ENCODE measurements around the gene ESRP2. TPM values are rescaled to one million over a fixed set of nuclear protein-coding genes. Genes with fewer than 3 reads are reported as not detected.

ESRP2 gene
- total RNA-seq, 1 experiment from 2014 or later = 48.8 TPM

- intact Hi-C loops (cut with micrococcal nuclease) = no loop called here
- POLR2A ChIA-PET = interaction anchor here (0.6 to 1.4 kb wide), 2 partner anchors 18 to 43 kb away, joined by 3 to 4 read pairs; no protein-coding TSS in a partner anchor
- Mint-ChIP-seq H3K27me3 (ENCODE audit: insufficient read depth, unreplicated experiment) (no peaks in the 10 kb centered on the region), H3K4me3 (ENCODE audit: unreplicated experiment) (no peak overlapping the region), H3K4me1 (ENCODE audit: insufficient read depth, unreplicated experiment) (peaks cover 9% of the 10 kb centered on the region), H3K36me3 (ENCODE audit: insufficient read depth, unreplicated experiment) (peaks cover 81% of the 10 kb centered on the region), H3K27ac (ENCODE audit: low read depth, unreplicated experiment) (no peak overlapping the region), H3K9me3 (ENCODE audit: unreplicated experiment) (no peaks in the 10 kb centered on the region)
- CTCF ChIA-PET = interaction anchor here (0.6 to 1.5 kb wide), 7 partner anchors 16 to 134 kb away, joined by 3 to 6 read pairs (median 4); partner anchors contain the start of gene SLC7A6
- no peak for TF ChIP-seq CTCF (IDR thresholded peaks at IDR 0.05; ENCODE audit: unreplicated experiment)
- BruUV-seq (replicated peaks) = no TSS peak
- no peak for DNase-seq (ENCODE audit: unreplicated experiment)
Observed at GRCh38 chr16:68279726-68280558, 44.0 kb upstream of the ESRP2 start.

GRCh38 chr16:68276223-68276622 is 40.3 kb upstream of the ESRP2 start:
- Mint-ChIP-seq H3K27ac (ENCODE audit: low read depth, unreplicated experiment) (peak overlapping the region; percentile 77), H3K36me3 (ENCODE audit: insufficient read depth, unreplicated experiment) (peaks cover 74% of the 10 kb centered on the region), H3K4me3 (ENCODE audit: unreplicated experiment) (no peak overlapping the region), H3K9me3 (ENCODE audit: unreplicated experiment) (no peaks in the 10 kb centered on the region), H3K27me3 (ENCODE audit: insufficient read depth, unreplicated experiment) (no peaks in the 10 kb centered on the region), H3K4me1 (ENCODE audit: insufficient read depth, unreplicated experiment) (peaks cover 18% of the 10 kb centered on the region)
- no TSS peak for BruUV-seq (replicated peaks)
- ChIA-PET CTCF (interaction anchor here (0.5 to 1.6 kb wide), 7 partner anchors 10 to 606 kb away, joined by 3 to 12 read pairs (median 3); partner anchors contain the start of gene SLC7A6), POLR2A (interaction anchor here (1.0 to 3.5 kb wide), 7 partner anchors 9 to 39 kb away, joined by 3 to 30 read pairs (median 5); partner anchors contain the start of gene SLC7A6)
- no peak for DNase-seq (ENCODE audit: unreplicated experiment)
- TF ChIP-seq CTCF (IDR thresholded peaks at IDR 0.05; ENCODE audit: unreplicated experiment) = no peak
- intact Hi-C loops (cut with micrococcal nuclease) = no loop called here

GRCh38 chr16:68275611-68276191 is 39.8 kb upstream of the ESRP2 start:
- Mint-ChIP-seq H3K27me3 (ENCODE audit: insufficient read depth, unreplicated experiment) (no peaks in the 10 kb centered on the region), H3K4me3 (ENCODE audit: unreplicated experiment) (no peak overlapping the region), H3K4me1 (ENCODE audit: insufficient read depth, unreplicated experiment) (peaks cover 20% of the 10 kb centered on the region), H3K27ac (ENCODE audit: low read depth, unreplicated experiment) (peak overlapping the region; percentile 77), H3K36me3 (ENCODE audit: insufficient read depth, unreplicated experiment) (peaks cover 71% of the 10 kb centered on the region), H3K9me3 (ENCODE audit: unreplicated experiment) (no peaks in the 10 kb centered on the region)
- intact Hi-C loops (cut with micrococcal nuclease) = no loop called here
- TSS peak; percentile 13 for BruUV-seq (replicated peaks)
- ChIA-PET CTCF (interaction anchor here (0.7 to 5.9 kb wide), 4 partner anchors 11 to 51 kb away, joined by 3 to 38 read pairs (median 8); partner anchors contain the start of gene SLC7A6), POLR2A (interaction anchor here (1.0 to 3.5 kb wide), 8 partner anchors 10 to 39 kb away, joined by 3 to 30 read pairs (median 10); partner anchors contain the start of gene SLC7A6)
- no peak for TF ChIP-seq CTCF (IDR thresholded peaks at IDR 0.05; ENCODE audit: unreplicated experiment)
- peak; percentile 71 for DNase-seq (ENCODE audit: unreplicated experiment)

GRCh38 chr16:68274441-68274840 is 38.5 kb upstream of the ESRP2 start:
- Mint-ChIP-seq H3K4me3 (ENCODE audit: unreplicated experiment) (no peak overlapping the region), H3K27ac (ENCODE audit: low read depth, unreplicated experiment) (no peak overlapping the region), H3K27me3 (ENCODE audit: insufficient read depth, unreplicated experiment) (no peaks in the 10 kb centered on the region), H3K4me1 (ENCODE audit: insufficient read depth, unreplicated experiment) (peaks cover 20% of the 10 kb centered on the region), H3K36me3 (ENCODE audit: insufficient read depth, unreplicated experiment) (peaks cover 64% of the 10 kb centered on the region), H3K9me3 (ENCODE audit: unreplicated experiment) (no peaks in the 10 kb centered on the region)
- DNase-seq (ENCODE audit: unreplicated experiment) = no peak
- intact Hi-C loops (cut with micrococcal nuclease) = no loop called here
- no peak for TF ChIP-seq CTCF (IDR thresholded peaks at IDR 0.05; ENCODE audit: unreplicated experiment)
- no TSS peak for BruUV-seq (replicated peaks)
- CTCF ChIA-PET = interaction anchor here (0.6 to 5.9 kb wide), 4 partner anchors 10 to 122 kb away, joined by 3 to 38 read pairs (median 9); partner anchors contain the start of gene SLC7A6
- POLR2A ChIA-PET = interaction anchor here (0.7 to 3.5 kb wide), 5 partner anchors 10 to 36 kb away, joined by 3 to 30 read pairs (median 15); partner anchors contain the start of genes PRMT7, SLC7A6 and SLC7A6OS

Data from MCF 10A (cell line).